ENCODE results near the gene MEOX1.

Gene MEOX1

GRCh38 chr17:43652124-43652480, 9.6 kb downstream of the MEOX1 start:
- no peak for DNase-seq

- DNase-seq: no peak
These were observed 11.3 kb downstream of the MEOX1 start for GRCh38 chr17:43650471-43650870.

- no peak for DNase-seq
These were observed 12.8 kb downstream of the MEOX1 start for GRCh38 chr17:43648916-43649315.

- no peak for DNase-seq
These were observed 15.8 kb downstream of the MEOX1 start for GRCh38 chr17:43645765-43646481.

GRCh38 chr17:43645450-43645764, 16.3 kb downstream of the MEOX1 start:
- DNase-seq: no peak

GRCh38 chr17:43644081-43644480, 17.6 kb downstream of the MEOX1 start:
- DNase-seq: no peak

- DNase-seq: no peak
These were observed 20.3 kb downstream of the MEOX1 start for GRCh38 chr17:43641416-43641815.

GRCh38 chr17:43640491-43641252, 21.1 kb downstream of the MEOX1 start:
- DNase-seq: no peak

- DNase-seq: no peak
These were observed 24.0 kb downstream of the MEOX1 start for GRCh38 chr17:43637563-43638323.

- DNase-seq: no peak
These were observed 25.3 kb downstream of the MEOX1 start for GRCh38 chr17:43636426-43636825.

- DNase-seq: no peak
These were observed 27.1 kb downstream of the MEOX1 start for GRCh38 chr17:43634591-43635125.

- no peak for DNase-seq
These were observed 29.5 kb downstream of the MEOX1 start for GRCh38 chr17:43632221-43632620.

- DNase-seq: no peak
These were observed 30.3 kb downstream of the MEOX1 start for GRCh38 chr17:43631429-43631828.

GRCh38 chr17:43628089-43628650, 33.6 kb downstream of the MEOX1 start:
- DNase-seq: no peak

- DNase-seq: no peak
These were observed 34.1 kb downstream of the MEOX1 start for GRCh38 chr17:43627653-43628052.

- no peak for DNase-seq
These were observed 35.7 kb downstream of the MEOX1 start for GRCh38 chr17:43626023-43626422.

- DNase-seq: no peak
These were observed 36.1 kb downstream of the MEOX1 start for GRCh38 chr17:43625606-43626005.

GRCh38 chr17:43620581-43620980, 41.1 kb downstream of the MEOX1 start:
- DNase-seq: no peak

GRCh38 chr17:43620147-43620546, 41.6 kb downstream of the MEOX1 start:
- no peak for DNase-seq

- no peak for DNase-seq
These were observed 42.0 kb downstream of the MEOX1 start for GRCh38 chr17:43619705-43620104.

GRCh38 chr17:43618276-43618675, 43.4 kb downstream of the MEOX1 start:
- DNase-seq: no peak

- no peak for DNase-seq
These were observed 44.9 kb downstream of the MEOX1 start for GRCh38 chr17:43616852-43617251.

GRCh38 chr17:43616421-43616820, 45.3 kb downstream of the MEOX1 start:
- no peak for DNase-seq

GRCh38 chr17:43616029-43616351, 45.7 kb downstream of the MEOX1 start:
- no peak for DNase-seq

Measured in DMS153 (cell line).